GM23248 (cell line): ENCODE data around the gene NEK10. TPM values are rescaled to one million over a fixed set of nuclear protein-coding genes. Genes with fewer than 3 reads are reported as not detected.

ENCODE experiments used
- DNase-seq: peaks from one replicate; pipeline ENCODE4 v3.0.0-alpha.2; 2015
- H2AFZ ChIP-seq: fragments of 200-600 bp; sonication (generic); 2 replicates; pipeline ENCODE4 v1.6.1; 2016; ENCODE audit warnings: antibody characterized with exemption
- H3F3A ChIP-seq: fragments of 200-600 bp; sonication (generic); 2 replicates; pipeline ENCODE4 v1.6.1; 2016; ENCODE audit warnings: mild to moderate bottlenecking, antibody characterized with exemption, mixed run types; ENCODE audit not compliant: insufficient read depth
- H3K27ac ChIP-seq: fragments of 200-600 bp; sonication (generic); 2 replicates; pipeline ENCODE4 v1.5.1; 2016; ENCODE audit warnings: mild to moderate bottlenecking
- H3K27me3 ChIP-seq: fragments of 200-600 bp; sonication (generic); replicated peaks from 2 replicates; pipeline ENCODE4 v1.6.1; 2016; ENCODE audit warnings: mild to moderate bottlenecking; ENCODE audit not compliant: insufficient read depth
- H3K36me3 ChIP-seq: fragments of 200-600 bp; sonication (generic); 2 replicates; pipeline ENCODE4 v1.6.1; 2016; ENCODE audit warnings: low read depth, mild to moderate bottlenecking
- H3K4me1 ChIP-seq: fragments of 200-600 bp; sonication (generic); 2 replicates; pipeline ENCODE4 v1.6.1; 2016; ENCODE audit warnings: mild to moderate bottlenecking; ENCODE audit not compliant: insufficient read depth
- H3K4me2 ChIP-seq: fragments of 200-600 bp; sonication (generic); one replicate; pipeline ENCODE4 v1.6.1; 2016; ENCODE audit warnings: mild to moderate bottlenecking; ENCODE audit not compliant: unreplicated experiment
- H3K4me3 ChIP-seq: fragments of 200-600 bp; sonication (generic); 2 replicates; pipeline ENCODE4 v1.5.1; 2016; ENCODE audit warnings: mild to moderate bottlenecking
- H3K79me2 ChIP-seq: fragments of 200-600 bp; sonication (generic); 2 replicates; pipeline ENCODE4 v1.6.1; 2016; ENCODE audit warnings: mild to moderate bottlenecking; ENCODE audit not compliant: insufficient read depth
- H3K9ac ChIP-seq: fragments of 200-600 bp; sonication (generic); 2 replicates; pipeline ENCODE4 v1.6.1; 2016; ENCODE audit warnings: mild to moderate bottlenecking
- H3K9me2 ChIP-seq: fragments of 200-600 bp; sonication (generic); 2 replicates; pipeline ENCODE4 v1.6.1; 2016; ENCODE audit warnings: mixed run types, mild to moderate bottlenecking, moderate library complexity; ENCODE audit not compliant: insufficient read depth
- H3K9me3 ChIP-seq: fragments of 200-600 bp; sonication (generic); one replicate; pipeline ENCODE4 v1.6.1; 2017; ENCODE audit warnings: low read depth
- H4K20me1 ChIP-seq: fragments of 200-600 bp; sonication (generic); 2 replicates; pipeline ENCODE4 v1.6.0; 2016; ENCODE audit not compliant: insufficient read depth
- EZH2 ChIP-seq: fragments of 200-600 bp; sonication (generic); IDR thresholded peaks from 2 replicates; pipeline ENCODE4 v1.6.1; 2018; ENCODE audit warnings: antibody characterized with exemption, mild to moderate bottlenecking; ENCODE audit not compliant: insufficient read depth, poor library complexity, severe bottlenecking
- EZH2phosphoT487 ChIP-seq: fragments of 200-600 bp; sonication (generic); IDR thresholded peaks from 2 replicates; pipeline ENCODE4 v1.6.1; 2018; ENCODE audit warnings: antibody characterized with exemption, moderate library complexity, mild to moderate bottlenecking, low read depth; ENCODE audit not compliant: insufficient read depth
- WGBS, 2 experiments: methylation state at CpG; one replicate each; pipeline ENCODE4 v1.1.6; 2015 to 2017; ENCODE audit warnings: low lambda C conversion rate in 2 of 2, low coverage in 1 of 2; ENCODE audit errors: missing lambda C conversion rate in 2 of 2; 5-methylcytosine and 5-hydroxymethylcytosine counted together
- in situ Hi-C: fragments of 300-500 bp; cut with MboI; formaldehyde crosslinking; loops from 2 replicates; pipeline ENCODE4 v1.15.0; 2020
- polyA plus RNA-seq: library from polyadenylated mRNA; unstranded; fragments of >200 nt; fragmentation: Nextera tagmentation; extraction: Ambion mirVana; gene quantifications from 2 replicates; pipeline ENCODE4 v1.2.1, GENCODE V29; 2016
- total RNA-seq: library from RNA; depleted of rRNA; stranded (reverse); fragments of >200 nt; shearing (Covaris generic); gene quantifications from 2 replicates; pipeline ENCODE4 v1.2.3, GENCODE V29; 2014

NEK10 gene
- total and polyA plus RNA-seq, 2 experiments from 2014 or later = 3.2 to 7.6 TPM

DNA sequence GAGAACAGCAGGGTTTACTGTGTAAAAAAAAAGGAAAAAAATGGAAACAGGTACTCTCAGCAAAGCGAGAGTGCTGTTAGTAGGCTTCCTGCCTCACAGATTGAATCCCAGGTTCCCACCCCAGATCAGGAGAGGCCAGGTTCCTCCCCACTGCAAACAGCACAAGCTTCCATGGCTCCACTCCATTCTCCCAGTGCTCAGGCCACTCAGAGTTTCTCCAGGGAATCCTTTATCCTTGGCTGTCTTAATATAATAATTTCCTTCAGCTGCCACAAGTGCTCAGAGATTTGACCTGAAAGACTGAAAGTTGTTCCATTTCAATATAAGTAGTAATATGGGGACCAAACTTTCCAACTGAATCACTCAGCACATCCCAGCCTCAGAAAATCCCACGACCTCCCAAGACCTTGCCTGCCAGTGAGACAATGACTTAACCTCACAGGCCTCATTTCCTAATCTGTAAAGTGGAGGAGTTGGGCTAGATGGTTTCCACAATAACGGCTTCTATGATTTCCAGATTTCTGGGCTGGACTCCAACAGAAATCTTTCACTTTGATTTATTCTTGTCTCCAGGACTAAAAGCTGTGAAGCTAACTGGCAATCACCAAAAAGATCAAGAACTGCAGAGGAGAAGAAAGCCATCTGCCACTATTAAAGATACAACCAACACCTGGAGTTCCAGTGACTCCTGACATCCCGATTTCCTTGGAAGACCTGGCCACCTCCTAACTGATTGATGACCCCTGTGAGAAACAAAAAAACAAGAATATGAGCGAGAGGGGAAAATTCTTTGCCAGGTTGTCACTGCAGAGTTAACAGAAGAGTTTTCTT, 289.5 kb downstream of the NEK10 start:
- in situ Hi-C loops = no loop called here

GRCh38 chr3:27078246-27078913, 290.8 kb downstream of the NEK10 start:
- Histone ChIP-seq H3K4me2 (no peak overlapping the region), H2AFZ (no peak overlapping the region), H3K27me3 (no peaks in the 10 kb centered on the region; the same call in 1 of the 2 replicates), H4K20me1 (no peaks in the 10 kb centered on the region), H3K4me1 (peaks cover 9% of the 10 kb centered on the region; the same call in 1 of the 2 replicates), H3K9ac (no peak overlapping the region), H3K79me2 (no peaks in the 10 kb centered on the region), H3K9me3 (no peaks in the 10 kb centered on the region), H3K36me3 (no peaks in the 10 kb centered on the region), H3K4me3 (no peak overlapping the region), H3K9me2 (no peaks in the 10 kb centered on the region), H3F3A (no peaks in the 10 kb centered on the region), H3K27ac (no peak overlapping the region)
- TF ChIP-seq EZH2phosphoT487 = no peak
- TF ChIP-seq EZH2 = no peak
- DNase-seq = no peak
- WGBS, 2 experiments = 6 to 7% methylated on average over 5 of the region's 5 CpGs
- in situ Hi-C loops = no loop called here

More for the DNA sequence above, 289.5 kb downstream of the NEK10 start:
- Histone ChIP-seq H4K20me1 (no peaks in the 10 kb centered on the region), H2AFZ (no peak overlapping the region), H3K9me2 (no peaks in the 10 kb centered on the region), H3K4me2 (no peak overlapping the region), H3K36me3 (no peaks in the 10 kb centered on the region), H3K4me1 (peaks cover 9% of the 10 kb centered on the region; the same call in 1 of the 2 replicates), H3K27me3 (no peaks in the 10 kb centered on the region), H3F3A (no peaks in the 10 kb centered on the region), H3K4me3 (no peak overlapping the region), H3K27ac (no peak overlapping the region), H3K9ac (no peak overlapping the region), H3K9me3 (no peaks in the 10 kb centered on the region), H3K79me2 (no peaks in the 10 kb centered on the region)
- 17 to 20% methylated on average over 5 of the region's 5 CpGs for WGBS, 2 experiments
- DNase-seq = peak; percentile 13
- TF ChIP-seq EZH2 = no peak
- no peak for TF ChIP-seq EZH2phosphoT487

DNA sequence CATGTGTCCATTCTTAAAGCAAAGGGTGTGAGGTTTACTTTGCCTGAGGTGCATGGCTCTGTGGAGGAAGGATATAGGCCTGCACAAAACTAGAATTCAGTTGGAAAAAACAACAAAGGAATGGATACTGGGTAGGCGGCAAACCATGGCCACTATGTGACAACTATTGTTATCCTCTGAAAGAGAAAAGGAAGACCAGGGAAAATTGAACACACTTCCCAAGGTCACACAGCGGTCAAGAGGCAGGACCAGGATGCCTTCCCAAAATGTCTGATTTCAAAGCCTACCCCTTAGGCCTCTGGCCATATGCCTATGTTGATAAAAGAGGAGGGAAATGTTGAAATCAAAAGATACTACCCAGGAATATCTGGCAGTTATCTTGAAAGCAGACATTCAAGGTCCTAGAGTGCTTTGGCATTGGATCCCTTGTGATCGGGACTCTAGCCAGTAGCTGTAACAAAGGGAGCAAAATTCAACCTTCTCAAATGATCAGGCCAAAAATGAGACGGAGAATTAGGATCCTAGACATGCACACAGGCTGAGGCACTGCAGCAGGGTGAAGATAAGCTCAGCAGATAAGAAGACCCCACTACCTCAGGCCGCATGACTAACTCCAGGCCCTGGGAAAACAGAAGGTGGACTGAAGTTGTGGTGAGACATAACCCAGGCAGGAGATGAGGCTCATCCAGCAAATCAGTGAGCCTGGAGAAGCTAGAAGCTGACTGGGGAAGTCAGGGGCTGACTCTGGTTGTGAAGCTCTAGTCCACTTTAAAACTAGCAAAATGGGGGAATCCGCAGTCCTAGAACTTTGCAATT, 292.2 kb downstream of the NEK10 start:
- no peaks in the 10 kb centered on the region for H3K9me2 ChIP-seq
- no peaks in the 10 kb centered on the region for H3K36me3 ChIP-seq
- H3K9ac ChIP-seq = no peak overlapping the region
- H3K4me2 ChIP-seq = no peak overlapping the region
- TF ChIP-seq EZH2phosphoT487 (no peak), EZH2 (no peak)
- no peaks in the 10 kb centered on the region for H3F3A ChIP-seq
- no peaks in the 10 kb centered on the region for H3K79me2 ChIP-seq
- no peak overlapping the region for H3K27ac ChIP-seq
- H3K27me3 ChIP-seq = no peaks in the 10 kb centered on the region; the same call in 1 of the 2 replicates
- in situ Hi-C loops = no loop called here
- no peaks in the 10 kb centered on the region for H4K20me1 ChIP-seq
- peaks cover 9% of the 10 kb centered on the region; the same call in 1 of the 2 replicates for H3K4me1 ChIP-seq
- no peaks in the 10 kb centered on the region for H3K9me3 ChIP-seq
- no peak overlapping the region for H3K4me3 ChIP-seq
- DNase-seq = no peak
- no peak overlapping the region for H2AFZ ChIP-seq
- WGBS, 2 experiments = 31 to 41% methylated on average over 6 of the region's 6 CpGs

DNA sequence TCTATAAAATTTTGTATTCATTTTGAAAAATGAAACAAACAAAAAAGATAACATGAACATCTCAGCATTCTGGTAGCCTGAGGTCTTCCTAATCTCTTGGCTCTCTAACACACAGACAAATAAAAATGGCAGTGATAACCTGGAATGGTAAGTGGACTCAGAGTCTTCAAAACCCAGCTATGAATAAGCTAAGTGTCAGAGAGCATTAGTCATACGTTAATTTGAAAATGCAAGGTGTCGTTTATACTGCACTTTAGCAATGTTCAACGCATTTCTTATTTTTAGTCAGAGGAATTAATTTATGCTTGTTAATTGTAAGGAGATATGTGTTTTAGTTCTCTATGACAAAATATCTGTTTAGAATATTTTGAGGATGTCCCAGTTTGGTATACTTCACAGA, 294.3 kb downstream of the NEK10 start:
- Histone ChIP-seq H3K4me1 (peaks cover 3% of the 10 kb centered on the region; the same call in 1 of the 2 replicates), H3K9me3 (no peaks in the 10 kb centered on the region), H3F3A (no peaks in the 10 kb centered on the region), H3K9me2 (no peaks in the 10 kb centered on the region), H3K27ac (no peak overlapping the region), H3K4me3 (no peak overlapping the region), H4K20me1 (no peaks in the 10 kb centered on the region), H3K4me2 (no peak overlapping the region), H3K9ac (no peak overlapping the region), H3K36me3 (no peaks in the 10 kb centered on the region), H2AFZ (no peak overlapping the region), H3K79me2 (no peaks in the 10 kb centered on the region), H3K27me3 (no peaks in the 10 kb centered on the region; the same call in 1 of the 2 replicates)
- DNase-seq = no peak
- TF ChIP-seq EZH2phosphoT487 (no peak), EZH2 (no peak)
- WGBS, 2 experiments = 35 to 36% methylated on average over 3 of the region's 3 CpGs
- in situ Hi-C loops = no loop called here
